Ovary (tissue), 9 donors: ENCODE data around the gene ANKS1B. TPM values are rescaled to one million over a fixed set of nuclear protein-coding genes. Genes with fewer than 3 reads are reported as not detected.

Experiments used
- DNase-seq, 5 donors: peaks; one replicate each; pipeline ENCODE4 v3.0.0-alpha.2; 2019 to 2020
- H3K27ac ChIP-seq, 2 donors: fragments of 200-600 bp; one replicate each; pipeline versions ENCODE4 v1.5.1 to v1.8.0; 2019 to 2022
- H3K27me3 ChIP-seq: fragments of 200-600 bp; one replicate; pipeline ENCODE4 v1.8.0; 2022
- H3K36me3 ChIP-seq: fragments of 200-600 bp; sonication (generic); one replicate; pipeline ENCODE4 v1.5.1; 2019
- H3K4me1 ChIP-seq: one replicate; pipeline ENCODE4 v1.8.1; 2013; ENCODE audit warnings: mild to moderate bottlenecking, moderate library complexity; ENCODE audit not compliant: insufficient read depth
- H3K4me3 ChIP-seq: fragments of 200-600 bp; sonication (generic); one replicate; pipeline ENCODE4 v1.5.1; 2017
- H3K9me3 ChIP-seq, 2 donors: fragments of 200-600 bp in 1 of 2; sonication (generic) in 1 of 2; one replicate each; pipeline versions ENCODE4 v1.5.1 to v1.8.1; 2013 to 2019; ENCODE audit warnings: mild to moderate bottlenecking in 1 of 2, moderate library complexity in 1 of 2
- CTCF ChIP-seq, 3 donors: fragments of 450-650 bp in 2 of 3; fragments of 200-600 bp in 1 of 3; IDR thresholded peaks; one replicate each; pipeline versions ENCODE4 v1.5.1 to v1.8.0; 2016 to 2022; ENCODE audit warnings: antibody characterized with exemption in 3 of 3, mild to moderate bottlenecking in 1 of 3
- EP300 ChIP-seq: sonication (generic); formaldehyde crosslinking; IDR thresholded peaks from one replicate; pipeline ENCODE4 v1.6.1; 2017; ENCODE audit warnings: antibody characterized with exemption
- POLR2A ChIP-seq: fragments of 450-650 bp; IDR thresholded peaks from one replicate; pipeline ENCODE4 v1.6.1; 2017; ENCODE audit warnings: antibody characterized with exemption, mild to moderate bottlenecking, moderate library complexity
- WGBS, 3 donors: extraction: QIAGEN DNeasy Blood & Tissue Kit in 1 of 3; methylation state at CpG; one replicate each; pipeline versions ENCODE4 v1.1.5 to v1.1.7; 2013 to 2017; 5-methylcytosine and 5-hydroxymethylcytosine counted together
- intact Hi-C, 4 donors: fragments of 100-400 bp; cut with DNase I; formaldehyde crosslinking; loops; one replicate each; pipeline versions ENCODE4 v1.11.0 to v1.15.1; 2022 to 2023
- polyA plus RNA-seq, 2 donors: library from polyadenylated mRNA; stranded (reverse); fragments of 200-250 nt in 1 of 2; fragments of 350-450 nt in 1 of 2; fragmentation: Illumina TruSeq in 1 of 2; extraction: RNeasy Lipid Tissue Mini Kit (QIAGEN cat#74804) in 1 of 2; gene quantifications; one replicate each; pipeline ENCODE4 v1.2.3, GENCODE V29; 2013 to 2014
- total RNA-seq, 7 donors: library from RNA; depleted of rRNA in 2 of 7; stranded (reverse); fragments of >200 nt in 2 of 7; fragmentation: NEBNext Ultra II Directional in 3 of 7; extraction: Animal tissue kit (Norgen Biotek cat#: 25700) in 3 of 7; gene quantifications; one replicate each; pipeline versions ENCODE4 v1.1.0 to v1.2.4, GENCODE V29; 2016 to 2023
- donor health status: DM: no; HTN: no; CAD: no; lungs with moderate emphysema.
- donor health status: DM: no; HTN: no; CAD: no.
- donor health status: Bipolar disorder and iron deficiency.
- donor health status: DM: yes; HTN: yes; CAD: no.
- donor health status: DM: no; HTN: no; CAD: no.
- donor health status: DM: yes; HTN: yes; CAD: no.

ANKS1B gene
- total and polyA plus RNA-seq, 9 donors: 0.80 to 34.9 (median 7.7) TPM

DNA sequence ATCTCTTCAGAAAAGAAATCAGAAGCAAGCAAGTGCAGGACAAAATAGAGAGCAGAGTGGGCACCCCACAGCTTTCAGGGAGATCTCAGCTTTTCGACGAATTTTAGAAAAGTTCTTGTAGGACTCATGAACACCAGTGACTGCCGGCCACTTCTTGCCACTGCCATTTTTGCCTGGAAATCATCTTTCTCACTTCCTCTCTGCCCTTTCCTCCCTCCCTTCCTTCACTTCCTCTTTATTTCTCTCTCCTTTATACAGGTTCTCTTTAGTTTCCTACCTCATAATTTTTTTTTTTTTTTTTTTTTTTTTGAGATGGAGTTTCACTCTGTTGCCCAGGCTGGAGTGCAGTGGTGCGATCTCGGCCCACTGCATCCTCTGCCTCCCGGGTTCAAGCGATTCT is 1154.1 kb downstream of the ANKS1B start:
- Histone ChIP-seq H3K27me3 (no peaks in the 10 kb centered on the region), H3K4me3 (no peak overlapping the region), H3K9me3 (no peaks in the 10 kb centered on the region), H3K4me1 (no peaks in the 10 kb centered on the region), H3K27ac (no peak overlapping the region), H3K36me3 (no peaks in the 10 kb centered on the region)
- no peak for TF ChIP-seq CTCF (IDR thresholded peaks at IDR 0.05)
- no peak for TF ChIP-seq EP300
- TF ChIP-seq POLR2A: no peak
- intact Hi-C loops: no loop called here
- WGBS, 3 donors: 89 to 96% (median 95%) methylated on average over 7 of the region's 7 CpGs
- no peak for DNase-seq

DNA sequence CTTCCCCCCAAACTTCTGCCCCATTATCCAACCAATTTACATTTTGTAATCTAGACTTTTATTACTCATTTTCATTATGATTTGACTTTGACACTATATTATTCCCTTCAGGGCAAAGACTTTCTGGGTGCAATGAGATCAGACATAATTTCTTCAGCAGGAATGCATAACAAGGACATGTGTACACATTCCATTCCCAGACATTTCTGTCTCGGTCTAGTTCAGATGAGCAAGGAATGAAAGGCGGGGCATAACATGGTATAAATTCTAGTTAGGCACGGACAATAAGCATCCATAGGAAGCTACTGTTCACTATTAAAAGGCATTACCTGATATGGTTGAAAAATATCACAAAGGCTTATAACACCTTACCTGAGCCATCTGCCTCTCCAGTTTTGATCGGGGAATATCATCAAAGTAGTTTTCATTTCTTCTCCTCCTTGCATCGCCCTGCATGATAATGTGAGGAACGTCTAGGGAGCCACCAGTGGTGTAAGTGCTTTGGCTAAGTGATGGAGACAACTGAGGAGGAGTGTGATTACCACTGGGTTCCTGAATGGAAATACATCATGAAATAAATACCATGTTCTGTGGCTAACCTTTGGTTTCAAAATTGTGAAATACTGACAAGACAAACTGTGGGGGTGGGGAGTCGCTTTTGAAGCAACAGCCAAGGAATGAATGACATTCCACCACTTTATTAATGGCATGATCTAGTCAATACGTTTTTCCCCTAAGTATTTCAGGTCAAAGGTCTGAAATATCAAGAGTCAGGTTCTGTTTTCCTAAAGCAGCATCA is 1155.7 kb downstream of the ANKS1B start:
- Histone ChIP-seq H3K4me3 (no peak overlapping the region), H3K27me3 (no peaks in the 10 kb centered on the region), H3K9me3 (no peaks in the 10 kb centered on the region), H3K27ac (no peak overlapping the region), H3K4me1 (no peaks in the 10 kb centered on the region), H3K36me3 (no peaks in the 10 kb centered on the region)
- intact Hi-C loops: loop anchor here in 1 of 4 donors (10.0 kb wide), 1 partner anchor 66 kb away; no protein-coding TSS in a partner anchor
- TF ChIP-seq CTCF (IDR thresholded peaks at IDR 0.05): no peak
- no peak for TF ChIP-seq POLR2A
- TF ChIP-seq EP300: no peak
- DNase-seq: no peak
- 43 to 64% (median 53%) methylated on average over 8 of the region's 8 CpGs for WGBS, 3 donors

DNA sequence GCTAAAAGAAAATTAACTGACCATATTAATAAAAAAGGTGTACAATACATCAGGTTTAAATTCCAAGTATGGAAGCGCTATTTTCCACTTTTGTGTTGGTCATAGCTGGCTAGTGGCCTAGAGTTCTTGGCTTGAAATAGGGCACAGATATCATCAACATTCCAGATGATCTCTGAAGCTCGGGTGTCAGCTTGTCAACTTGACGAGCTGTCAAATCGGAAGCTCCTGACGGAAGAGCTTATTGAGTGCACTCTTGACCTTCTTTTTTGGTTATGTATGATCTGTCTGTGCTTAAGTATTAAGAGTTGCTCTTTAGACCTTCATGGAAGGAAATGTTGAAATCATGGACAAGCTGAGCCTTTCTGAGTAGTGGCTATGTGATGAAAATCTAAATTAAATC is 1161.7 kb downstream of the ANKS1B start:
- 94 to 98% (median 96%) methylated on average over 5 of the region's 5 CpGs for WGBS, 3 donors
- Histone ChIP-seq H3K4me3 (no peak overlapping the region), H3K27ac (peak overlapping the region in 1 of 2 donors; percentile 7), H3K4me1 (peaks cover 4% of the 10 kb centered on the region), H3K36me3 (no peaks in the 10 kb centered on the region), H3K27me3 (no peaks in the 10 kb centered on the region), H3K9me3 (no peaks in the 10 kb centered on the region)
- TF ChIP-seq EP300: no peak
- no peak for TF ChIP-seq CTCF (IDR thresholded peaks at IDR 0.05)
- intact Hi-C loops: loop anchor here in 1 of 4 donors (10.0 kb wide), 1 partner anchor 72 kb away; no protein-coding TSS in a partner anchor
- DNase-seq: no peak

- H3K4me3 ChIP-seq: no peak overlapping the region
- intact Hi-C loops: loop anchor here in 1 of 4 donors (10.0 kb wide), 1 partner anchor 73 kb away; no protein-coding TSS in a partner anchor
- peak; percentile 39 to 66 (median 46) for DNase-seq
- TF ChIP-seq POLR2A (no peak), CTCF (IDR thresholded peaks at IDR 0.05) (no peak), EP300 (no peak)
- no peaks in the 10 kb centered on the region for H3K36me3 ChIP-seq
- H3K27me3 ChIP-seq: no peaks in the 10 kb centered on the region
- H3K4me1 ChIP-seq: peaks cover 4% of the 10 kb centered on the region
- no peak overlapping the region for H3K27ac ChIP-seq
- H3K9me3 ChIP-seq: no peaks in the 10 kb centered on the region
- 8 to 13% (median 11%) methylated on average over 3 of the region's 3 CpGs for WGBS, 3 donors
These were observed 1162.9 kb downstream of the ANKS1B start for GRCh38 chr12:98821866-98822265.
